ENCODE measurements around the gene RAB11FIP3. TPM values are rescaled to one million over a fixed set of nuclear protein-coding genes. Genes with fewer than 3 reads are reported as not detected.
A peak's percentile ranks its signal among the peaks of the same experiment; 100 is the strongest.

Gene RAB11FIP3
- total RNA-seq, 1 experiment from 2014 or later, result 12.8 TPM

DNA sequence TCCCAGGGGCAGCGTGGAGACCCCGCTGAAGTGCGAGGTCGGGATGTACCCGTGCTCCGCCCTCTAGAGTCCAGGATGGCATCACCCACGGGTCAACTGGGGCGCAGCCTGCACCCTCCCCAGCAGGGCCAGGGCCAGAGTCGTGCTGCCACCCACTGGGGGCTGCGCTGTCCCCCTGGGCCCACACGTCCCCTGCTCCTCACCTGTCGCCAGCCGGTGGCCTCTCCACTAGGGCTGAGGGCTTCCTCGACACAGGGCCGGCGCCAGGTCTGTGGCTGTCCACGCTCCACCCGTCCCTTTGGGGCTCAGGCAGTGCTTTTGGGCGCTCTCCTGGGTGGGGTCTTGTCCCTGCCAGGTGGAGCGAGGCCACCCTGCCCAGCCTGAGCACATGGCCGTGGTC is 123.1 kb downstream of the RAB11FIP3 start (continued):
- TF ChIP-seq CTCF (IDR thresholded peaks at IDR 0.05 in 2 of 3, conservative IDR thresholded peaks at IDR 0.05 in 1 of 3; ENCODE audit: borderline replicate concordance in 1 of 3, insufficient read depth in 1 of 3, low read depth in 2 of 3, low read length in 2 of 3) (no peak), CBX3 (IDR thresholded peaks at IDR 0.05; ENCODE audit: low read depth) (no peak), YY1 (IDR thresholded peaks at IDR 0.05; ENCODE audit: extremely low read depth, insufficient replicate concordance, low read depth, low read length) (no peak), SIN3A (IDR thresholded peaks at IDR 0.05; ENCODE audit: low read depth) (no peak), ZFX (IDR thresholded peaks at IDR 0.05) (no peak)
- TF ChIP-seq, protein P1, sequence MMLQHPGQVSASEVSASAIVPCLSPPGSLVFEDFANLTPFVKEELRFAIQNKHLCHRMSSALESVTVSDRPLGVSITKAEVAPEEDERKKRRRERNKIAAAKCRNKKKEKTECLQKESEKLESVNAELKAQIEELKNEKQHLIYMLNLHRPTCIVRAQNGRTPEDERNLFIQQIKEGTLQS (IDR thresholded peaks at IDR 0.05), result no peak

- H3K36me3 ChIP-seq (ENCODE audit: control insufficient read depth in 1 of 2, insufficient read depth in 2 of 2, low read length in 2 of 2), result no peaks in the 10 kb centered on the region
- no peaks in the 10 kb centered on the region for H3K9me3 ChIP-seq (ENCODE audit: control insufficient read depth in 1 of 2, insufficient read depth in 1 of 2, low read depth in 1 of 2, low read length in 2 of 2)
- DNase-seq (ENCODE audit: low read depth, low spot score) (no peak), ATAC-seq (0 out of 2 replicates have a peak, but pooled peaks have one; percentile 12)
- H3K4me3 ChIP-seq (replicated peaks in 1 of 2; ENCODE audit: low read depth in 1 of 2, low read length in 2 of 2), result no peak overlapping the region
- H3K27me3 ChIP-seq (ENCODE audit: insufficient read depth, low read length), result no peaks in the 10 kb centered on the region
- no peak for TF ChIP-seq ZNF274 (IDR thresholded peaks at IDR 0.05; ENCODE audit: low read depth, low read length)
- TF ChIP-seq CBX3 (IDR thresholded peaks at IDR 0.05; ENCODE audit: low read depth), result no peak
- peak in 2 of 3 experiments; percentile 15 to 19; a peak in 1 of 6 replicates for TF ChIP-seq CTCF (IDR thresholded peaks at IDR 0.05 in 2 of 3, conservative IDR thresholded peaks at IDR 0.05 in 1 of 3; ENCODE audit: borderline replicate concordance in 1 of 3, insufficient read depth in 1 of 3, low read depth in 2 of 3, low read length in 2 of 3)
- ChIA-PET CTCF (no interaction called here), POLR2A (no interaction called here), RAD21 (ENCODE audit: low non-redundant PET in 1 of 2, low total read pairs in 2 of 2, uncharacterized antibody in 2 of 2, unreplicated experiment in 2 of 2) (no interaction called here)
- H4K20me1 ChIP-seq (ENCODE audit: insufficient read depth), result no peaks in the 10 kb centered on the region
- no peaks in the 10 kb centered on the region for H3K9me2 ChIP-seq (ENCODE audit: insufficient read depth)
- H3K4me1 ChIP-seq (ENCODE audit: control insufficient read depth in 1 of 2, insufficient read depth in 2 of 2, low read length in 2 of 2), result no peaks in the 10 kb centered on the region
- intact Hi-C loops (cut with micrococcal nuclease), result no loop called here
- H3K4me2 ChIP-seq (ENCODE audit: low read length), result no peak overlapping the region
- no TSS peak for BruUV-seq (replicated peaks)
- no peak overlapping the region for H3K9ac ChIP-seq (ENCODE audit: low read length)
- H3K79me2 ChIP-seq (ENCODE audit: insufficient read depth, low read length), result no peaks in the 10 kb centered on the region
- H2AFZ ChIP-seq (ENCODE audit: low read depth, low read length, poor library complexity, severe bottlenecking), result no peak overlapping the region
- no peak overlapping the region for H3K27ac ChIP-seq (ENCODE audit: low read depth, low read length)
Measured at GRCh38 chr16:549544-550263, 124.3 kb downstream of the RAB11FIP3 start.
